Muscle of leg (tissue), 11 donors: Measurements from ENCODE around the gene FGF11. TPM values are rescaled to one million over a fixed set of nuclear protein-coding genes. Genes with fewer than 3 reads are reported as not detected.

Experiments used
- DNase-seq: peaks from one replicate; pipeline ENCODE4 v3.0.0; 2013
- H3K27ac ChIP-seq: one replicate; pipeline ENCODE4 v1.5.1; 2013; ENCODE audit warnings: mild to moderate bottlenecking, low read length, control low read depth
- H3K27me3 ChIP-seq: one replicate; pipeline ENCODE4 v1.6.1; 2013; ENCODE audit warnings: low read length; ENCODE audit not compliant: control insufficient read depth, insufficient read depth
- H3K36me3 ChIP-seq: one replicate; pipeline ENCODE4 v1.6.1; 2013; ENCODE audit warnings: low read length; ENCODE audit not compliant: control insufficient read depth, insufficient read depth
- H3K4me1 ChIP-seq: one replicate; pipeline ENCODE4 v1.6.1; 2013; ENCODE audit warnings: low read length; ENCODE audit not compliant: control insufficient read depth, insufficient read depth
- H3K4me3 ChIP-seq: one replicate; pipeline ENCODE4 v1.5.1; 2013; ENCODE audit warnings: low read length, control low read depth
- H3K9me3 ChIP-seq: replicated peaks from 2 replicates; pipeline ENCODE4 v1.6.1; 2013; ENCODE audit warnings: low read depth, low read length; ENCODE audit not compliant: control insufficient read depth
- WGBS: methylation state at CpG from one replicate; pipeline ENCODE4 v1.1.5; 2013; ENCODE audit warnings: missing lambda C conversion rate; ENCODE audit not compliant: insufficient coverage; 5-methylcytosine and 5-hydroxymethylcytosine counted together
- polyA plus RNA-seq, 8 donors: library from polyadenylated mRNA; unstranded; fragments of 120-200 nt; gene quantifications; one replicate each; pipeline versions ENCODE4 v1.2.1 to v1.2.3, GENCODE V29; 2013; ENCODE audit warnings: inconsistent platforms in 1 of 8, low replicate concordance in 1 of 8; ENCODE audit not compliant: insufficient read length in 8 of 8, insufficient read depth in 1 of 8
- total RNA-seq: library from RNA; stranded (reverse); fragments of 120-200 nt; gene quantifications from one replicate; pipeline ENCODE4 v1.2.4, GENCODE V29; 2013

Gene FGF11
- total and polyA plus RNA-seq, 9 donors, result 1.0 to 4.8 (median 2.0) TPM

GRCh38 chr17:7491583-7491982, 52.3 kb downstream of the FGF11 start:
- Histone ChIP-seq H3K4me1 (peaks cover 6% of the 10 kb centered on the region), H3K27ac (no peak overlapping the region), H3K27me3 (no peaks in the 10 kb centered on the region), H3K9me3 (no peaks in the 10 kb centered on the region), H3K4me3 (no peak overlapping the region), H3K36me3 (peaks cover 21% of the 10 kb centered on the region)
- WGBS, result 100% methylated on average over 1 of the region's 1 CpG
- DNase-seq, result no peak

DNA sequence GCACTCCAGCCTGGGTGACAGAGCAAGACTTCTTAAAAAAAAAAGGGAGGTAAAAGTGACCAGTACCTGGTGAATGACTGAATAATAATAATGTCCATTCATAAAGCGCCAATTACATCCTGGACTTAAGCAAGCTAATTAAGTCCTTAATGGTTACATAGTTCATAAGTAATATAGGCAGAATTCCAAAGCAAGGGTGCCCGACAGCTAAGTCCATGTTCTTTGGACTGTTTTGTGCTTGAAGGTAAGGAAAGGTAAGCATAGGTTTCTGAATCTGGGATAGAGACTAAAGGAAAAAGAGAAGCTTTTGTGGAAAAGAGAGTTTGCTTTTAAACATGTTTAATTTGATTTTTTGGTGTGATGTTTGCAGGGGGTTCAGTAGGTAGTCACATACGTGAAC, 54.6 kb downstream of the FGF11 start:
- no peak overlapping the region for H3K4me3 ChIP-seq
- no peaks in the 10 kb centered on the region for H3K4me1 ChIP-seq
- 78% methylated on average over 2 of the region's 3 CpGs for WGBS
- no peaks in the 10 kb centered on the region for H3K9me3 ChIP-seq
- no peak overlapping the region for H3K27ac ChIP-seq
- DNase-seq, result no peak
- H3K36me3 ChIP-seq, result peaks cover 41% of the 10 kb centered on the region
- no peaks in the 10 kb centered on the region for H3K27me3 ChIP-seq

Other genes starting within 250 kb of the FGF11 start
Only the 30 nearest of the 40 such genes appear.
- gene CTDNEP1, start 187.8 kb upstream of the FGF11 start, total RNA-seq, result 43.4 TPM
- 100 to 1,000 TPM; 152 to 181 (median 165) TPM for gene CTDNEP1, start 187.8 kb upstream of the FGF11 start, polyA plus RNA-seq
- 45.4 TPM for gene ELP5, start 187.3 kb upstream of the FGF11 start, total RNA-seq
- gene ELP5, start 187.3 kb upstream of the FGF11 start, polyA plus RNA-seq, result 10 to 100 TPM; 36.7 to 64.6 (median 39.6) TPM
- 0.71 TPM for gene CLDN7, start 177.0 kb upstream of the FGF11 start, total RNA-seq
- 1 to 10 TPM in 7 of 8 donors, under 1 TPM in 1; 0.28 to 8.8 (median 2.0) TPM for gene CLDN7, start 177.0 kb upstream of the FGF11 start, polyA plus RNA-seq
- gene SLC2A4, start 157.8 kb upstream of the FGF11 start, total RNA-seq, result 21.3 TPM
- 10 to 100 TPM in 6 of 8 donors, 1 to 10 TPM in 2; 7.1 to 35.3 (median 24.5) TPM for gene SLC2A4, start 157.8 kb upstream of the FGF11 start, polyA plus RNA-seq
- gene YBX2, start 144.9 kb upstream of the FGF11 start, total RNA-seq, result 0.58 TPM
- 1 to 10 TPM in 6 of 8 donors, under 1 TPM in 2; 0.36 to 2.7 (median 1.4) TPM for gene YBX2, start 144.9 kb upstream of the FGF11 start, polyA plus RNA-seq
- gene EIF5A, start 131.9 kb upstream of the FGF11 start, total RNA-seq, result 175 TPM
- gene EIF5A, start 131.9 kb upstream of the FGF11 start, polyA plus RNA-seq, result 100 to 1,000 TPM; 266 to 372 (median 330) TPM
- gene GPS2, start 124.2 kb upstream of the FGF11 start, total RNA-seq, result 34.7 TPM
- 10 to 100 TPM; 57.5 to 65.9 (median 59.8) TPM for gene GPS2, start 124.2 kb upstream of the FGF11 start, polyA plus RNA-seq
- 17.7 TPM for gene NEURL4, start 110.2 kb upstream of the FGF11 start, total RNA-seq
- 10 to 100 TPM; 13.3 to 21.7 (median 19.2) TPM for gene NEURL4, start 110.2 kb upstream of the FGF11 start, polyA plus RNA-seq
- 12.1 TPM for gene ACAP1, start 103.0 kb upstream of the FGF11 start, total RNA-seq
- gene ACAP1, start 103.0 kb upstream of the FGF11 start, polyA plus RNA-seq, result 10 to 100 TPM in 2 of 8 donors, 1 to 10 TPM in 6; 4.7 to 10.2 (median 7.2) TPM
- 4.7 TPM for gene KCTD11, start 87.3 kb upstream of the FGF11 start, total RNA-seq
- 10 to 100 TPM in 1 of 8 donors, 1 to 10 TPM in 7; 6.8 to 10.5 (median 7.9) TPM for gene KCTD11, start 87.3 kb upstream of the FGF11 start, polyA plus RNA-seq
- not detected for gene TMEM95, start 84.4 kb upstream of the FGF11 start, total RNA-seq
- not detected for gene TMEM95, start 84.4 kb upstream of the FGF11 start, polyA plus RNA-seq
- 0.31 TPM for gene TNK1, start 58.4 kb upstream of the FGF11 start, total RNA-seq
- 1 to 10 TPM in 2 of 8 donors, under 1 TPM in 6; 0.23 to 1.3 (median 0.70) TPM for gene TNK1, start 58.4 kb upstream of the FGF11 start, polyA plus RNA-seq
- gene PLSCR3, start 45.0 kb upstream of the FGF11 start, total RNA-seq, result 14.2 TPM
- gene PLSCR3, start 45.0 kb upstream of the FGF11 start, polyA plus RNA-seq, result 10 to 100 TPM; 24.2 to 38.9 (median 30.0) TPM
- gene TMEM256, start 35.4 kb upstream of the FGF11 start, total RNA-seq, result 100 TPM
- 10 to 100 TPM; 45.4 to 70.0 (median 57.7) TPM for gene TMEM256, start 35.4 kb upstream of the FGF11 start, polyA plus RNA-seq
- 7.7 TPM for gene NLGN2, start 31.7 kb upstream of the FGF11 start, total RNA-seq
- gene NLGN2, start 31.7 kb upstream of the FGF11 start, polyA plus RNA-seq, result 10 to 100 TPM; 20.6 to 36.2 (median 27.0) TPM
- gene SPEM1, start 19.2 kb upstream of the FGF11 start, total RNA-seq, result not detected
- gene SPEM1, start 19.2 kb upstream of the FGF11 start, polyA plus RNA-seq, result not detected
- not detected for gene SPEM2, start 13.9 kb upstream of the FGF11 start, total RNA-seq
- gene SPEM2, start 13.9 kb upstream of the FGF11 start, polyA plus RNA-seq, result not detected
- not detected for gene SPEM3, start 10.7 kb upstream of the FGF11 start, total RNA-seq
- under 1 TPM in 1 of 8 donors, not detected in 7; 0.26 TPM for gene SPEM3, start 10.7 kb upstream of the FGF11 start, polyA plus RNA-seq
- 0.93 TPM for gene TMEM102, start 4.1 kb upstream of the FGF11 start, total RNA-seq
- 1 to 10 TPM in 4 of 8 donors, under 1 TPM in 4; 0.72 to 1.7 (median 0.95) TPM for gene TMEM102, start 4.1 kb upstream of the FGF11 start, polyA plus RNA-seq
- gene CHRNB1, start 5.5 kb downstream of the FGF11 start, total RNA-seq, result 52.8 TPM
- 10 to 100 TPM; 58.0 to 80.8 (median 70.9) TPM for gene CHRNB1, start 5.5 kb downstream of the FGF11 start, polyA plus RNA-seq
- 14.1 TPM for gene ZBTB4, start 40.1 kb downstream of the FGF11 start, total RNA-seq
- gene ZBTB4, start 40.1 kb downstream of the FGF11 start, polyA plus RNA-seq, result 10 to 100 TPM; 20.1 to 31.6 (median 24.5) TPM
- gene SLC35G6, start 41.9 kb downstream of the FGF11 start, total RNA-seq, result not detected
- under 1 TPM in 6 of 8 donors, not detected in 2; 0.09 to 0.27 (median 0.18) TPM for gene SLC35G6, start 41.9 kb downstream of the FGF11 start, polyA plus RNA-seq
- gene POLR2A, start 44.9 kb downstream of the FGF11 start, total RNA-seq, result 30.9 TPM
- 10 to 100 TPM; 42.0 to 81.0 (median 60.8) TPM for gene POLR2A, start 44.9 kb downstream of the FGF11 start, polyA plus RNA-seq
- gene TNFSF12, start 109.5 kb downstream of the FGF11 start, total RNA-seq, result 13.2 TPM
- gene TNFSF12, start 109.5 kb downstream of the FGF11 start, polyA plus RNA-seq, result 10 to 100 TPM; 22.2 to 35.9 (median 28.2) TPM
- gene TNFSF13, start 119.2 kb downstream of the FGF11 start, total RNA-seq, result 2.2 TPM
- gene TNFSF13, start 119.2 kb downstream of the FGF11 start, polyA plus RNA-seq, result 1 to 10 TPM; 3.5 to 5.9 (median 4.3) TPM
- gene SENP3, start 122.4 kb downstream of the FGF11 start, total RNA-seq, result 34.5 TPM
- gene SENP3, start 122.4 kb downstream of the FGF11 start, polyA plus RNA-seq, result 10 to 100 TPM; 33.8 to 43.6 (median 41.7) TPM
- gene CD68, start 140.1 kb downstream of the FGF11 start, total RNA-seq, result 15.7 TPM
- 10 to 100 TPM; 20.2 to 56.6 (median 38.8) TPM for gene CD68, start 140.1 kb downstream of the FGF11 start, polyA plus RNA-seq
- gene MPDU1, start 144.3 kb downstream of the FGF11 start, total RNA-seq, result 34.4 TPM
- gene MPDU1, start 144.3 kb downstream of the FGF11 start, polyA plus RNA-seq, result 10 to 100 TPM; 43.2 to 63.6 (median 50.2) TPM
- gene SOX15, start 150.6 kb downstream of the FGF11 start, total RNA-seq, result 1.4 TPM
- 1 to 10 TPM; 1.6 to 4.1 (median 2.0) TPM for gene SOX15, start 150.6 kb downstream of the FGF11 start, polyA plus RNA-seq
- 35.1 TPM for gene FXR2, start 175.4 kb downstream of the FGF11 start, total RNA-seq
- gene FXR2, start 175.4 kb downstream of the FGF11 start, polyA plus RNA-seq, result 10 to 100 TPM; 31.4 to 37.2 (median 34.9) TPM